HG02763 (cell line): ENCODE measurements around the gene ZNF880.
A peak's percentile ranks its signal among the peaks of the same experiment; 100 is the strongest.
"Not testable (repeated sequence)": the region's sequence is repeated elsewhere in the genome, so short reads cannot be mapped to it uniquely, and the experiment has no call there.

ENCODE experiments used
- ATAC-seq: cut with Tn5 transposase; IDR thresholded peaks from one replicate; pipeline ENCODE4 v1.9.1; 2021; ENCODE audit warnings: mild to moderate bottlenecking, moderate library complexity; ENCODE audit not compliant: unreplicated experiment

ZNF880 gene

GRCh38 chr19:52369559-52370340 lies at the start of gene ZNF880:
ZNF880 (plus strand) TSS chr19:52369923; CDS start chr19:52369966, 43 bp downstream.
- ATAC-seq, result no peak

GRCh38 chr19:52322429-52322828 lies 47.3 kb upstream of the ZNF880 start:
- ATAC-seq, result no peak

- no peak for ATAC-seq
Measured at GRCh38 chr19:52331757-52332156, 38.0 kb upstream of the ZNF880 start.

- no peak for ATAC-seq
Measured at GRCh38 chr19:52335768-52336116, 34.0 kb upstream of the ZNF880 start.

- ATAC-seq, result peak; percentile 74
Measured at GRCh38 chr19:52336117-52336790, 33.5 kb upstream of the ZNF880 start, which contains the start of gene ZNF610. ZNF610 (plus strand) TSS chr19:52336243; CDS start chr19:52349173, 12,930 bp downstream.

GRCh38 chr19:52336791-52337381 lies 32.8 kb upstream of the ZNF880 start:
- no peak for ATAC-seq

- ATAC-seq, result not testable (repeated sequence)
Measured at GRCh38 chr19:52339022-52339421, 30.7 kb upstream of the ZNF880 start.

GRCh38 chr19:52343548-52343947 lies 26.2 kb upstream of the ZNF880 start:
- ATAC-seq, result no peak

- no peak for ATAC-seq
Measured at GRCh38 chr19:52345162-52345561, 24.6 kb upstream of the ZNF880 start.

GRCh38 chr19:52351512-52351911 lies 18.2 kb upstream of the ZNF880 start:
- ATAC-seq, result no peak

- no peak for ATAC-seq
Measured at GRCh38 chr19:52366414-52366824, 3.3 kb upstream of the ZNF880 start.

GRCh38 chr19:52370341-52370710 lies 603 bp downstream of the ZNF880 start:
- ATAC-seq, result no peak

- no peak for ATAC-seq
Measured at GRCh38 chr19:52391135-52391534, 21.4 kb downstream of the ZNF880 start.

GRCh38 chr19:52397310-52398080 lies 27.8 kb downstream of the ZNF880 start, which contains the start of gene ZNF528:
ZNF528 (plus strand) TSS chr19:52397849; CDS start chr19:52402014, 4,165 bp downstream.
- peak; percentile 64 for ATAC-seq

- no peak for ATAC-seq
Measured at GRCh38 chr19:52398081-52398441, 28.3 kb downstream of the ZNF880 start.

- ATAC-seq, result no peak
Measured at GRCh38 chr19:52410276-52410675, 40.6 kb downstream of the ZNF880 start.

GRCh38 chr19:52415711-52416110 lies 46.0 kb downstream of the ZNF880 start:
- ATAC-seq, result no peak

GRCh38 chr19:52428937-52429336 lies 59.2 kb downstream of the ZNF880 start, which contains the start of gene ZNF534:
ZNF534 (plus strand) TSS chr19:52429148; CDS start chr19:52431475, 2,327 bp downstream.
- ATAC-seq, result no peak
